Keratinocyte (primary cell): ENCODE results near the gene ALG11.

Experiments
- EZH2 ChIP-seq: IDR thresholded peaks from one replicate; pipeline ENCODE4 v1.6.1; 2012; ENCODE audit warnings: inconsistent platforms, mild to moderate bottlenecking, low read length, moderate library complexity
- TF ChIP-seq, protein P1 (sequence below), 3 experiments: IDR thresholded peaks in 1 of 3; conservative IDR thresholded peaks in 1 of 3; optimal IDR thresholded peaks in 1 of 3; 2 replicates in 2 of 3; 3 replicates in 1 of 3; pipeline versions ENCODE3 to v1.5.1; 2011; ENCODE audit warnings: low read length in 3 of 3, mild to moderate bottlenecking in 3 of 3, moderate library complexity in 2 of 3, control low read depth in 1 of 3, inconsistent platforms in 1 of 3; ENCODE audit not compliant: insufficient read depth in 2 of 3; ENCODE audit errors: extremely low read depth in 1 of 3

DNA sequence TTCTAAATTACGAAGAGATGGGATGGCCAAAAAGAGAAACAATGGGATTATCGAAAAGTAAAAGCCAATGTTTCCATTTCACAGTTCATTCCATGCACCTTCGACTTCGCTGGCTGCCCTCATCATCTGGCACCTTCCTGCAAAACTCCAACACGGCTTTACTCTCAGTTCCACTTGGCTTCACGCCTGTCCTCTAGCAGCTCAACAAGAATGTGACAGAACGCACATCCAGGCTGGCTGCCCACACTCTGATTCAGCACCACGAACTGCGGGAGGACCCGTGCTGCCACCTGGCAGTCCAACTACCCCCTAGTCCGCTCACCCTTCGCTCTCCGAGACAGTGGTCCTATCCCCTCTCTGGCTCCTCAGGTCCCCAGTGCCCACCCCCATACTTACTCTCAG lies 12.7 kb upstream of the ALG11 start:
- TF ChIP-seq, protein P1, sequence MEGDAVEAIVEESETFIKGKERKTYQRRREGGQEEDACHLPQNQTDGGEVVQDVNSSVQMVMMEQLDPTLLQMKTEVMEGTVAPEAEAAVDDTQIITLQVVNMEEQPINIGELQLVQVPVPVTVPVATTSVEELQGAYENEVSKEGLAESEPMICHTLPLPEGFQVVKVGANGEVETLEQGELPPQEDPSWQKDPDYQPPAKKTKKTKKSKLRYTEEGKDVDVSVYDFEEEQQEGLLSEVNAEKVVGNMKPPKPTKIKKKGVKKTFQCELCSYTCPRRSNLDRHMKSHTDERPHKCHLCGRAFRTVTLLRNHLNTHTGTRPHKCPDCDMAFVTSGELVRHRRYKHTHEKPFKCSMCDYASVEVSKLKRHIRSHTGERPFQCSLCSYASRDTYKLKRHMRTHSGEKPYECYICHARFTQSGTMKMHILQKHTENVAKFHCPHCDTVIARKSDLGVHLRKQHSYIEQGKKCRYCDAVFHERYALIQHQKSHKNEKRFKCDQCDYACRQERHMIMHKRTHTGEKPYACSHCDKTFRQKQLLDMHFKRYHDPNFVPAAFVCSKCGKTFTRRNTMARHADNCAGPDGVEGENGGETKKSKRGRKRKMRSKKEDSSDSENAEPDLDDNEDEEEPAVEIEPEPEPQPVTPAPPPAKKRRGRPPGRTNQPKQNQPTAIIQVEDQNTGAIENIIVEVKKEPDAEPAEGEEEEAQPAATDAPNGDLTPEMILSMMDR (optimal IDR thresholded peaks at IDR 0.05 in 1 of 3, IDR thresholded peaks at IDR 0.05 in 1 of 3, conservative IDR thresholded peaks at IDR 0.05 in 1 of 3; ENCODE audit: extremely low read depth in 1 of 3, insufficient read depth in 2 of 3, low read length in 3 of 3), result no peak
- no peak for TF ChIP-seq EZH2
